ENCODE measurements around the gene ZNF445.

The ZNF445 gene

GRCh38 chr3:44396200-44397171 is 81.0 kb downstream of the ZNF445 start:
- DNase-seq: no peak

GRCh38 chr3:44395714-44396113 is 81.8 kb downstream of the ZNF445 start:
- DNase-seq: no peak

- no peak for DNase-seq
Measured at GRCh38 chr3:44392489-44392888, 85.0 kb downstream of the ZNF445 start.

GRCh38 chr3:44387404-44387803 is 90.1 kb downstream of the ZNF445 start:
- no peak for DNase-seq
